Measurements from ENCODE around the gene EXOC8.
"Not testable (repeated sequence)": the region's sequence is repeated elsewhere in the genome, so short reads cannot be mapped to it uniquely, and the experiment has no call there.

EXOC8 gene

GRCh38 chr1:231351816-231352215, 14.2 kb upstream of the EXOC8 start:
- no peak for DNase-seq

GRCh38 chr1:231348856-231349255, 11.2 kb upstream of the EXOC8 start:
- not testable (repeated sequence) for DNase-seq

- no peak for DNase-seq
Observed at GRCh38 chr1:231348442-231348841, 10.8 kb upstream of the EXOC8 start.

- no peak for DNase-seq
Observed at GRCh38 chr1:231347961-231348360, 10.3 kb upstream of the EXOC8 start.

- DNase-seq = no peak
Observed at GRCh38 chr1:231340328-231341013, 2.8 kb upstream of the EXOC8 start.

GRCh38 chr1:231338270-231339128, 847 bp upstream of the EXOC8 start, which contains the start of gene SPRTN:
Gene SPRTN (plus strand): TSS chr1:231338293. CDS start chr1:231338384, 91 bp downstream.
- peak; percentile 80 for DNase-seq

- no peak for DNase-seq
Observed at GRCh38 chr1:231337043-231337471, 595 bp downstream of the EXOC8 start.

- DNase-seq = no peak
Observed at GRCh38 chr1:231335663-231336602, 1.7 kb downstream of the EXOC8 start.

- no peak for DNase-seq
Observed at GRCh38 chr1:231334952-231335351, 2.7 kb downstream of the EXOC8 start.

- DNase-seq = no peak
Observed at GRCh38 chr1:231334079-231334666, 3.5 kb downstream of the EXOC8 start.

- no peak for DNase-seq
Observed at GRCh38 chr1:231332761-231333160, 4.9 kb downstream of the EXOC8 start.

GRCh38 chr1:231329483-231329882, 8.2 kb downstream of the EXOC8 start:
- no peak for DNase-seq

GRCh38 chr1:231327617-231328016, 10.0 kb downstream of the EXOC8 start:
- DNase-seq = no peak

- no peak for DNase-seq
Observed at GRCh38 chr1:231326248-231326647, 11.4 kb downstream of the EXOC8 start.

- no peak for DNase-seq
Observed at GRCh38 chr1:231324660-231325059, 13.0 kb downstream of the EXOC8 start.

GRCh38 chr1:231322880-231323530, 14.6 kb downstream of the EXOC8 start:
- no peak for DNase-seq

- DNase-seq = no peak
Observed at GRCh38 chr1:231319080-231319479, 18.6 kb downstream of the EXOC8 start.

GRCh38 chr1:231318568-231318967, 19.1 kb downstream of the EXOC8 start:
- DNase-seq = no peak

GRCh38 chr1:231318015-231318355, 19.7 kb downstream of the EXOC8 start:
- no peak for DNase-seq

- no peak for DNase-seq
Observed at GRCh38 chr1:231317306-231318014, 20.2 kb downstream of the EXOC8 start.

- DNase-seq = peak; percentile 26
Observed at GRCh38 chr1:231315887-231316286, 21.8 kb downstream of the EXOC8 start.
